Prostate gland (tissue), 2 donors: Measurements from ENCODE around the gene ALG5.

ENCODE experiments used
- POLR2AphosphoS5 ChIP-seq: sonication (generic); formaldehyde crosslinking; IDR thresholded peaks from one replicate; pipeline ENCODE4 v1.6.1; 2017; ENCODE audit warnings: antibody characterized with exemption
- TF ChIP-seq, protein P1 (sequence below), 4 experiments: fragments of 200-600 bp in 2 of 4; fragments of 450-650 bp in 2 of 4; sonication (generic) in 2 of 4; IDR thresholded peaks; 1 replicate in 3 of 4; 2 replicates in 1 of 4; pipeline ENCODE4 v1.5.1; 2016 to 2019; ENCODE audit warnings: antibody characterized with exemption in 4 of 4, mild to moderate bottlenecking in 2 of 4, moderate library complexity in 2 of 4

DNA sequence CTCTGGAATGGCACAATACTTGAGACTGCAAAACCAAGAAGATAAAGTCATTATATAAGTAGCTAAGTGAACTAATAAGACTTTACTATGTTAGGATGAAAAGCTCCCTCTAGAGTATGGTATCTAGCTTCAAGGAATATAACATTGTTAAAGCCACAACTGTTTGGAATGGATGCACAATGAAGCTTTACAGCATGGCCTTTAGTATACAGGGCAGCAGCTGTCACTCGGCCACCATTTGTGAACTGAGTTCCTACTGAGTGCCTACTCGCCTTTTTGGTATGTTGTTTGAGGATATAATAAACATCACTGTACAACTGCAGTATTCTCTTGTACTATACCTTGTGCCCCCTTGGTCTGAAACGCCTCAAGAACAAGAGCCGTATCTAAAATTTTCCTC is 6.8 kb downstream of the ALG5 start:
- TF ChIP-seq, protein P1, sequence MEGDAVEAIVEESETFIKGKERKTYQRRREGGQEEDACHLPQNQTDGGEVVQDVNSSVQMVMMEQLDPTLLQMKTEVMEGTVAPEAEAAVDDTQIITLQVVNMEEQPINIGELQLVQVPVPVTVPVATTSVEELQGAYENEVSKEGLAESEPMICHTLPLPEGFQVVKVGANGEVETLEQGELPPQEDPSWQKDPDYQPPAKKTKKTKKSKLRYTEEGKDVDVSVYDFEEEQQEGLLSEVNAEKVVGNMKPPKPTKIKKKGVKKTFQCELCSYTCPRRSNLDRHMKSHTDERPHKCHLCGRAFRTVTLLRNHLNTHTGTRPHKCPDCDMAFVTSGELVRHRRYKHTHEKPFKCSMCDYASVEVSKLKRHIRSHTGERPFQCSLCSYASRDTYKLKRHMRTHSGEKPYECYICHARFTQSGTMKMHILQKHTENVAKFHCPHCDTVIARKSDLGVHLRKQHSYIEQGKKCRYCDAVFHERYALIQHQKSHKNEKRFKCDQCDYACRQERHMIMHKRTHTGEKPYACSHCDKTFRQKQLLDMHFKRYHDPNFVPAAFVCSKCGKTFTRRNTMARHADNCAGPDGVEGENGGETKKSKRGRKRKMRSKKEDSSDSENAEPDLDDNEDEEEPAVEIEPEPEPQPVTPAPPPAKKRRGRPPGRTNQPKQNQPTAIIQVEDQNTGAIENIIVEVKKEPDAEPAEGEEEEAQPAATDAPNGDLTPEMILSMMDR (IDR thresholded peaks at IDR 0.05) = no peak
- TF ChIP-seq POLR2AphosphoS5 = no peak
